ENCODE measurements around the gene TMCO4.

GRCh38 chr1:19776933-19777332 lies 22.8 kb downstream of the TMCO4 start:
- TF ChIP-seq CEBPB (IDR thresholded peaks at IDR 0.05; ENCODE audit: borderline replicate concordance in 1 of 2, low read depth in 2 of 2, low read length in 2 of 2) (no peak), EP300 (IDR thresholded peaks at IDR 0.05; ENCODE audit: borderline replicate concordance in 1 of 2, control insufficient read depth in 1 of 2, low read depth in 2 of 2, low read length in 2 of 2) (no peak), RAD51 (IDR thresholded peaks at IDR 0.05) (no peak)
- TF ChIP-seq, protein P1, sequence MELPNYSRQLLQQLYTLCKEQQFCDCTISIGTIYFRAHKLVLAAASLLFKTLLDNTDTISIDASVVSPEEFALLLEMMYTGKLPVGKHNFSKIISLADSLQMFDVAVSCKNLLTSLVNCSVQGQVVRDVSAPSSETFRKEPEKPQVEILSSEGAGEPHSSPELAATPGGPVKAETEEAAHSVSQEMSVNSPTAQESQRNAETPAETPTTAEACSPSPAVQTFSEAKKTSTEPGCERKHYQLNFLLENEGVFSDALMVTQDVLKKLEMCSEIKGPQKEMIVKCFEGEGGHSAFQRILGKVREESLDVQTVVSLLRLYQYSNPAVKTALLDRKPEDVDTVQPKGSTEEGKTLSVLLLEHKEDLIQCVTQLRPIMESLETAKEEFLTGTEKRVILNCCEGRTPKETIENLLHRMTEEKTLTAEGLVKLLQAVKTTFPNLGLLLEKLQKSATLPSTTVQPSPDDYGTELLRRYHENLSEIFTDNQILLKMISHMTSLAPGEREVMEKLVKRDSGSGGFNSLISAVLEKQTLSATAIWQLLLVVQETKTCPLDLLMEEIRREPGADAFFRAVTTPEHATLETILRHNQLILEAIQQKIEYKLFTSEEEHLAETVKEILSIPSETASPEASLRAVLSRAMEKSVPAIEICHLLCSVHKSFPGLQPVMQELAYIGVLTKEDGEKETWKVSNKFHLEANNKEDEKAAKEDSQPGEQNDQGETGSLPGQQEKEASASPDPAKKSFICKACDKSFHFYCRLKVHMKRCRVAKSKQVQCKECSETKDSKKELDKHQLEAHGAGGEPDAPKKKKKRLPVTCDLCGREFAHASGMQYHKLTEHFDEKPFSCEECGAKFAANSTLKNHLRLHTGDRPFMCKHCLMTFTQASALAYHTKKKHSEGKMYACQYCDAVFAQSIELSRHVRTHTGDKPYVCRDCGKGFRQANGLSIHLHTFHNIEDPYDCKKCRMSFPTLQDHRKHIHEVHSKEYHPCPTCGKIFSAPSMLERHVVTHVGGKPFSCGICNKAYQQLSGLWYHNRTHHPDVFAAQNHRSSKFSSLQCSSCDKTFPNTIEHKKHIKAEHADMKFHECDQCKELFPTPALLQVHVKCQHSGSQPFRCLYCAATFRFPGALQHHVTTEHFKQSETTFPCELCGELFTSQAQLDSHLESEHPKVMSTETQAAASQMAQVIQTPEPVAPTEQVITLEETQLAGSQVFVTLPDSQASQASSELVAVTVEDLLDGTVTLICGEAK (IDR thresholded peaks at IDR 0.05; ENCODE audit: borderline replicate concordance): no peak
